SK-N-SH (cell line): ENCODE results near the gene CUL9. TPM values are rescaled to one million over a fixed set of nuclear protein-coding genes. Genes with fewer than 3 reads are reported as not detected.

Experiments used
- CTCF ChIA-PET: fragments of 300-600, 350-600 bp; formaldehyde crosslinking; extraction: SDS; loops from one replicate; lab custom pipeline; 2021; lab: Yijun Ruan, JAX
- POLR2A ChIA-PET: fragments of 350-600 bp; sonication (Branson Sonifier 250); formaldehyde crosslinking; extraction: SDS; loops from one replicate; lab custom pipeline; 2020; ENCODE audit warnings: antibody characterized with exemption, inconsistent platforms; lab: Yijun Ruan, JAX
- DNase-seq: peaks from one replicate; pipeline ENCODE4 v3.0.0; 2012
- H2AFZ ChIP-seq: fragments of 200-600 bp; sonication (generic); 2 replicates; pipeline ENCODE4 v1.8.1; 2016; ENCODE audit warnings: antibody characterized with exemption, mild to moderate bottlenecking, low read depth
- H3F3A ChIP-seq: fragments of 200-600 bp; sonication (generic); replicated peaks from 2 replicates; pipeline ENCODE3; 2016; ENCODE audit warnings: antibody characterized with exemption, mild to moderate bottlenecking; ENCODE audit not compliant: insufficient read depth
- H3K27ac ChIP-seq, 2 experiments: fragments of 200-500 bp in 1 of 2; fragments of 200-600 bp in 1 of 2; sonication (Bioruptor generic) in 1 of 2; sonication (generic), shearing (Covaris generic) in 1 of 2; 2 replicates each; pipeline versions ENCODE4 v1.5.1 to v1.6.1; 2014 to 2016; ENCODE audit warnings: low read depth in 2 of 2, inconsistent platforms in 1 of 2, low read length in 1 of 2, mild to moderate bottlenecking in 1 of 2, mixed read lengths in 1 of 2
- H3K27me3 ChIP-seq: fragments of 200-600 bp; sonication (generic), shearing (Covaris generic); 2 replicates; pipeline ENCODE4 v1.6.1; 2016; ENCODE audit warnings: mixed run types; ENCODE audit not compliant: insufficient read depth
- H3K36me3 ChIP-seq, 2 experiments: fragments of 200-500 bp in 1 of 2; fragments of 200-600 bp in 1 of 2; sonication (Bioruptor generic) in 1 of 2; sonication (generic) in 1 of 2; replicated peaks in 1 of 2; 2 replicates each; pipeline versions ENCODE3 to v1.5.1; 2014 to 2016; ENCODE audit warnings: low read length in 1 of 2, mild to moderate bottlenecking in 1 of 2; ENCODE audit not compliant: insufficient read depth in 2 of 2, control insufficient read depth in 1 of 2
- H3K4me1 ChIP-seq, 2 experiments: fragments of 200-500 bp in 1 of 2; fragments of 200-600 bp in 1 of 2; sonication (Bioruptor generic) in 1 of 2; sonication (generic), shearing (Covaris generic) in 1 of 2; 2 replicates each; pipeline versions ENCODE4 v1.5.1 to v1.6.1; 2014 to 2016; ENCODE audit warnings: low read depth in 1 of 2, low read length in 1 of 2, mixed run types in 1 of 2; ENCODE audit not compliant: insufficient read depth in 2 of 2, control insufficient read depth in 1 of 2
- H3K4me2 ChIP-seq: fragments of 200-600 bp; sonication (generic), shearing (Covaris generic); 2 replicates; pipeline ENCODE4 v1.6.1; 2017; ENCODE audit warnings: mixed run types
- H3K4me3 ChIP-seq, 2 experiments: fragments of 200-500 bp in 1 of 2; fragments of 200-600 bp in 1 of 2; sonication (Bioruptor generic) in 1 of 2; sonication (generic), shearing (Covaris generic) in 1 of 2; 2 replicates each; pipeline versions ENCODE4 v1.5.1 to v1.8.1; 2014 to 2016; ENCODE audit warnings: low read depth in 2 of 2, inconsistent platforms in 1 of 2, low read length in 1 of 2, mild to moderate bottlenecking in 1 of 2, mixed read lengths in 1 of 2, moderate library complexity in 1 of 2
- H3K79me2 ChIP-seq: fragments of 200-600 bp; sonication (generic); 2 replicates; pipeline ENCODE4 v1.8.1; 2017; ENCODE audit warnings: mild to moderate bottlenecking; ENCODE audit not compliant: insufficient read depth
- H3K9ac ChIP-seq: fragments of 200-600 bp; sonication (generic); 2 replicates; pipeline ENCODE4 v1.6.1; 2017; ENCODE audit warnings: mixed run types
- H3K9me2 ChIP-seq: fragments of 200-600 bp; sonication (generic); 2 replicates; pipeline ENCODE4 v1.6.1; 2017; ENCODE audit warnings: mixed run types
- H3K9me3 ChIP-seq: fragments of 200-600 bp; sonication (generic); 2 replicates; pipeline ENCODE4 v1.6.1; 2017; ENCODE audit warnings: mixed run types, mild to moderate bottlenecking, moderate library complexity
- H4K20me1 ChIP-seq: fragments of 200-600 bp; sonication (generic); 2 replicates; pipeline ENCODE4 v1.6.1; 2017; ENCODE audit warnings: mild to moderate bottlenecking, mixed run types; ENCODE audit not compliant: insufficient read depth
- CTCF ChIP-seq: fragments of 200-600 bp; sonication (generic); IDR thresholded peaks from 2 replicates; pipeline ENCODE4 v1.6.1; 2017; ENCODE audit warnings: antibody characterized with exemption, mild to moderate bottlenecking, moderate library complexity
- EP300 ChIP-seq, 2 experiments: IDR thresholded peaks; 2 replicates each; pipeline versions ENCODE4 v1.4.0 to v1.6.1; 2012; ENCODE audit warnings: borderline replicate concordance in 1 of 2, low read depth in 1 of 2, low read length in 1 of 2
- EZH2phosphoT487 ChIP-seq: fragments of 200-600 bp; sonication (generic); IDR thresholded peaks from 2 replicates; pipeline ENCODE4 v1.6.1; 2017; ENCODE audit warnings: low read depth, mixed run types, mild to moderate bottlenecking, antibody characterized with exemption, moderate library complexity, borderline replicate concordance
- FOSL2 ChIP-seq: IDR thresholded peaks from 2 replicates; pipeline ENCODE4 v1.4.0; 2012; ENCODE audit warnings: low read depth, mild to moderate bottlenecking, moderate library complexity, borderline replicate concordance
- FOXM1 ChIP-seq: IDR thresholded peaks from 2 replicates; pipeline ENCODE4 v1.4.0; 2012; ENCODE audit warnings: low read depth, mild to moderate bottlenecking
- JUND ChIP-seq: IDR thresholded peaks from 2 replicates; pipeline ENCODE4 v1.4.0; 2012
- MAX ChIP-seq: IDR thresholded peaks from 2 replicates; pipeline ENCODE4 v1.4.0; 2012; ENCODE audit warnings: low read depth
- MEF2A ChIP-seq: IDR thresholded peaks from 2 replicates; pipeline ENCODE4 v1.4.0; 2012; ENCODE audit warnings: low read depth, borderline replicate concordance
- NFIC ChIP-seq: IDR thresholded peaks from 2 replicates; pipeline ENCODE4 v1.4.0; 2012; ENCODE audit warnings: borderline replicate concordance
- POLR2AphosphoS5 ChIP-seq: IDR thresholded peaks from 2 replicates; pipeline ENCODE4 v1.6.1; 2012; ENCODE audit warnings: low read depth, low read length
- RFX5 ChIP-seq: IDR thresholded peaks from 2 replicates; pipeline ENCODE4 v1.6.1; 2012; ENCODE audit warnings: mild to moderate bottlenecking, improper control_type of control experiment, low read length
- RXRA ChIP-seq: IDR thresholded peaks from 2 replicates; pipeline ENCODE4 v1.4.0; 2012; ENCODE audit warnings: low read depth, mild to moderate bottlenecking, borderline replicate concordance
- SMC3 ChIP-seq: IDR thresholded peaks from 2 replicates; pipeline ENCODE4 v1.6.1; 2012; ENCODE audit warnings: low read depth, low read length, improper control_type of control experiment
- TAF1 ChIP-seq: IDR thresholded peaks from 2 replicates; pipeline ENCODE4 v1.6.1; 2012; ENCODE audit warnings: low read depth, mild to moderate bottlenecking, low read length, moderate library complexity, borderline replicate concordance
- TEAD4 ChIP-seq: IDR thresholded peaks from 2 replicates; pipeline ENCODE4 v1.4.0; 2012; ENCODE audit warnings: mild to moderate bottlenecking, borderline replicate concordance; ENCODE audit not compliant: insufficient read depth
- USF1 ChIP-seq: IDR thresholded peaks from 2 replicates; pipeline ENCODE4 v1.4.0; 2012; ENCODE audit warnings: low read depth, borderline replicate concordance
- USF2 ChIP-seq: fragments of 150-350 bp; IDR thresholded peaks from 2 replicates; pipeline ENCODE4 v1.6.1; 2017; ENCODE audit warnings: antibody characterized with exemption, low read length, low read depth, borderline replicate concordance
- WGBS: methylation state at CpG from one replicate; pipeline ENCODE4 v1.1.6; 2017; ENCODE audit warnings: low lambda C conversion rate; 5-methylcytosine and 5-hydroxymethylcytosine counted together
- polyA plus RNA-seq, 3 experiments: library from polyadenylated mRNA; depleted of rRNA; stranded (reverse); fragments of >200 nt; gene quantifications; 2 replicates each; pipeline ENCODE4 v1.2.3, GENCODE V29; 2012

The CUL9 gene
- polyA plus RNA-seq, 1 of the 3 experiments (the other 2 are of a cell fraction) = 37.7 TPM

- H4K20me1 ChIP-seq = no peaks in the 10 kb centered on the region
- DNase-seq = no peak
- no peaks in the 10 kb centered on the region for H3K79me2 ChIP-seq
- H3K9me2 ChIP-seq = no peaks in the 10 kb centered on the region
- no peaks in the 10 kb centered on the region for H3K4me1 ChIP-seq
- no peak for TF ChIP-seq USF2
- no peak for TF ChIP-seq MEF2A
- no peak for TF ChIP-seq USF1
- no peak for TF ChIP-seq TEAD4
- no peak for TF ChIP-seq JUND
- no peak for TF ChIP-seq EP300 (IDR thresholded peaks at IDR 0.05; ENCODE audit: borderline replicate concordance in 1 of 2, low read depth in 1 of 2, low read length in 1 of 2)
- TF ChIP-seq RXRA = no peak
- TF ChIP-seq RFX5 = no peak
- H3K9me3 ChIP-seq = no peaks in the 10 kb centered on the region
- no peaks in the 10 kb centered on the region for H3F3A ChIP-seq
- no peak overlapping the region for H3K4me2 ChIP-seq
- H3K27me3 ChIP-seq = no peaks in the 10 kb centered on the region
- no peak overlapping the region for H2AFZ ChIP-seq
- H3K4me3 ChIP-seq = no peak overlapping the region
- 96% methylated on average over 8 of the region's 12 CpGs for WGBS
- ChIA-PET POLR2A (no interaction called here), CTCF (interaction anchor here (1.5 kb wide), 1 partner anchor 29 kb away, joined by 5 read pairs; the partner anchor contains the start of gene DNPH1)
- no peaks in the 10 kb centered on the region for H3K36me3 ChIP-seq
- no peak overlapping the region for H3K9ac ChIP-seq
- no peak overlapping the region for H3K27ac ChIP-seq
Observed at GRCh38 chr6:43257367-43258145, 75.6 kb downstream of the CUL9 start.

- H3K36me3 ChIP-seq = no peaks in the 10 kb centered on the region
- no peak overlapping the region for H3K9ac ChIP-seq
- no peak overlapping the region for H3K4me3 ChIP-seq
- WGBS = 39% methylated on average over 4 of the region's 4 CpGs
- ChIA-PET POLR2A (no interaction called here), CTCF (interaction anchor here (1.5 kb wide), 1 partner anchor 29 kb away, joined by 5 read pairs; the partner anchor contains the start of gene DNPH1)
- H3K27me3 ChIP-seq = no peaks in the 10 kb centered on the region
- TF ChIP-seq EZH2phosphoT487 = no peak
- TF ChIP-seq FOXM1 = no peak
- TF ChIP-seq MAX = no peak
- no peak for TF ChIP-seq POLR2AphosphoS5
- no peak for TF ChIP-seq NFIC
- no peak for TF ChIP-seq SMC3
- no peak for TF ChIP-seq JUND
- TF ChIP-seq RFX5 = no peak
- TF ChIP-seq FOSL2 = no peak
- no peak for TF ChIP-seq TAF1
- no peak for TF ChIP-seq CTCF
- TF ChIP-seq USF1 = no peak
- H3K9me3 ChIP-seq = no peaks in the 10 kb centered on the region
- no peaks in the 10 kb centered on the region for H3F3A ChIP-seq
- no peaks in the 10 kb centered on the region for H3K9me2 ChIP-seq
- no peak for DNase-seq
- H4K20me1 ChIP-seq = no peaks in the 10 kb centered on the region
- no peaks in the 10 kb centered on the region for H3K79me2 ChIP-seq
- H2AFZ ChIP-seq = no peak overlapping the region
- no peaks in the 10 kb centered on the region for H3K4me1 ChIP-seq
- H3K4me2 ChIP-seq = no peak overlapping the region
- H3K27ac ChIP-seq = no peak overlapping the region
Observed at GRCh38 chr6:43258180-43258579, 76.2 kb downstream of the CUL9 start.
